ENCODE data around the gene OR5I1. TPM values are rescaled to one million over a fixed set of nuclear protein-coding genes. Genes with fewer than 3 reads are reported as not detected.

OR5I1 gene
- not detected in 5 replicates for total RNA-seq (2022; extraction: Qiagen RNA extraction; ENCODE audit: low read depth)

DNA sequence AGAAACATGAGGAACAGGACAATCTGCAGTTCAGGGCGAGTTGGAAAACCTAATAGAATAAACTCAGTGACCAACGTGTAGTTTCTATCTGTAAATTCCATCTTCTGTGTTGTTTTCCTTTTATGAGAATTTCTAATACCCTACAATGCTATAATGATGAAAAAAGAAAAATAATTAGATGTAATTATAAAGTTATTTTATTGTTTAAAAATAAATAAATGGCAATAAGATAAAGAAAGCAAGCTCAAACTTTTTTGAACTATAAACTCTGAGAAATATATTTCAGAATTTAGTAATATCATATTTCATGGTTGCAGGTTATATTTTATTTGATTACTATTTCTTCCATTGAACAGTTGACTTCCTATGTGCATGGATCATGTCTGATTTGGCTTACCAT lies at the start of gene OR5I1:
Gene OR5I1, minus strand, starts transcription at position 101 of the 400 bp plus-strand sequence. Its CDS starts 0 bp downstream, at position 101.

DNA sequence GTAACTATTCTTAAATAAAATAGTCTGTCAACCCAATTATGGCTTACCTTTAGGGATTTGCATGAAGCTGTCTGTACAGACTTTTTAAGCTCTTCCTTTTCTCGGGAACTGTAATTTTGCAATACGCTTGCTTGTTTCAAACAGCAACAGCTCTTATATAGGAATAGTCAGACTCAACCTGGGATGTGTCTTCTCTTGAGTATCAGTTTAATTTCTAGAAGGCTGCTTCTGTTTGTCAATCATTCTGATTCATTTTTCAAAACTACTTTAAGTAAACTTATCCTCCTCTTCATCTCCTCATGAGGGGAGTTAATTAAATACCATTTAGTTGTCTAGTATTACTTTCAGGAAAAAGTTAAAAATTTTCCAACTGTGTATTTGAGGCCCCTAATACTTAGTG lies 33.6 kb upstream of the OR5I1 start, which contains the start of gene OR10AG1:
Gene OR10AG1, minus strand, starts transcription at position 101 of the 400 bp plus-strand sequence. Its CDS starts 38 bp downstream, at position 63.

DNA sequence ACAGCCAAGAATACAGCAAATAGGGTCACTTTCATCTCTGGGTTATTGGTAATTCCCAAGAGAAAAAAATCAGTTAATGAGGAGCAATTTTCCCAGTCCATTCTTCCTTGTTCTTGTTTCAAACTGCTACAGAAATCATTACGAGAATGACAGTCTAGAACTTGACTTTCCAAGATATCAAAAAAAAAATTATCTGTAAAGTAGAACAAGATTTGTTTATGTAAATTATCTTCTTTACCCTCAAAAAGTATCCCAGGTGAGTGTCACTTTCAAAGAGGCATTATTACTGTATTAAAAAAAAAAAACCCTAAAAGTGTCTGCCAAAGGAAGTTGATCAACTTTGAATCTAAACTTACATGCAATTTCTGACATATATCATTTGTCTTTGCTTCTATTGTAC lies 21.7 kb downstream of the OR5I1 start, which contains the start of gene OR5W2:
Gene OR5W2, minus strand, starts transcription at position 101 of the 400 bp plus-strand sequence. Its CDS starts 0 bp downstream, at position 101.

Other genes starting within 250 kb of the OR5I1 start
- not detected in 5 replicates for gene OR5D13, start 163.0 kb downstream of the OR5I1 start, total RNA-seq (2022; extraction: Qiagen RNA extraction; ENCODE audit: low read depth)
- gene OR5D14, start 140.8 kb downstream of the OR5I1 start, total RNA-seq (2022; extraction: Qiagen RNA extraction; ENCODE audit: low read depth), result not detected in 5 replicates
- not detected in 5 replicates for gene OR5L1, start 125.0 kb downstream of the OR5I1 start, total RNA-seq (2022; extraction: Qiagen RNA extraction; ENCODE audit: low read depth)
- gene OR5D18, start 116.8 kb downstream of the OR5I1 start, total RNA-seq (2022; extraction: Qiagen RNA extraction; ENCODE audit: low read depth), result not detected in 5 replicates
- not detected in 5 replicates for gene OR5L2, start 109.2 kb downstream of the OR5I1 start, total RNA-seq (2022; extraction: Qiagen RNA extraction; ENCODE audit: low read depth)
- gene OR5D16, start 97.6 kb downstream of the OR5I1 start, total RNA-seq (2022; extraction: Qiagen RNA extraction; ENCODE audit: low read depth), result not detected in 5 replicates
- gene TRIM51, start 53.1 kb downstream of the OR5I1 start, total RNA-seq (2022; extraction: Qiagen RNA extraction; ENCODE audit: low read depth), result not detected in 5 replicates
- gene OR5W2, start 21.8 kb downstream of the OR5I1 start, total RNA-seq (2022; extraction: Qiagen RNA extraction; ENCODE audit: low read depth), result not detected in 5 replicates
- not detected in 5 replicates for gene OR10AG1, start 33.5 kb upstream of the OR5I1 start, total RNA-seq (2022; extraction: Qiagen RNA extraction; ENCODE audit: low read depth)
- gene OR5F1, start 58.2 kb upstream of the OR5I1 start, total RNA-seq (2022; extraction: Qiagen RNA extraction; ENCODE audit: low read depth), result not detected in 5 replicates
- not detected in 5 replicates for gene OR5AS1, start 91.3 kb upstream of the OR5I1 start, total RNA-seq (2022; extraction: Qiagen RNA extraction; ENCODE audit: low read depth)
- not detected in 5 replicates for gene OR8I2, start 156.9 kb upstream of the OR5I1 start, total RNA-seq (2022; extraction: Qiagen RNA extraction; ENCODE audit: low read depth)
- not detected in 5 replicates for gene OR8H2, start 167.3 kb upstream of the OR5I1 start, total RNA-seq (2022; extraction: Qiagen RNA extraction; ENCODE audit: low read depth)
- gene OR8H3, start 186.0 kb upstream of the OR5I1 start, total RNA-seq (2022; extraction: Qiagen RNA extraction; ENCODE audit: low read depth), result not detected in 5 replicates
- not detected in 5 replicates for gene OR8J3, start 203.8 kb upstream of the OR5I1 start, total RNA-seq (2022; extraction: Qiagen RNA extraction; ENCODE audit: low read depth)
- not detected in 5 replicates for gene OR8K5, start 223.9 kb upstream of the OR5I1 start, total RNA-seq (2022; extraction: Qiagen RNA extraction; ENCODE audit: low read depth)
- gene OR5J2, start 240.2 kb upstream of the OR5I1 start, total RNA-seq (2022; extraction: Qiagen RNA extraction; ENCODE audit: low read depth), result not detected in 5 replicates

All from A549 treated with ZK216348 at 1 μM for 4 hours (cell line).